PFSK-1 (cell line): ENCODE results near the gene NDRG3.

Source experiments
- FOXP2 ChIP-seq: optimal IDR thresholded peaks from 2 replicates; pipeline ENCODE3; 2011; ENCODE audit warnings: borderline replicate concordance, control low read depth, inconsistent platforms; ENCODE audit not compliant: insufficient read depth; ENCODE audit errors: extremely low read length, extremely low read depth
- POLR2AphosphoS5 ChIP-seq: IDR thresholded peaks from 2 replicates; pipeline ENCODE4 v1.6.1; 2012; ENCODE audit warnings: low read depth, mild to moderate bottlenecking, control low read depth, low read length, moderate library complexity
- SIN3A ChIP-seq: IDR thresholded peaks from 2 replicates; pipeline ENCODE4 v1.6.1; 2012; ENCODE audit warnings: mild to moderate bottlenecking, low read length, moderate library complexity, borderline replicate concordance; ENCODE audit not compliant: insufficient read depth
- TAF1 ChIP-seq: IDR thresholded peaks from 2 replicates; pipeline ENCODE4 v1.6.1; 2012; ENCODE audit warnings: low read length, control low read depth, borderline replicate concordance; ENCODE audit not compliant: insufficient read depth
- TF ChIP-seq, protein P1 (sequence below), 2 experiments: IDR thresholded peaks; 2 replicates each; pipeline versions ENCODE4 v1.6.1 to v1.8.0; 2011 to 2012; ENCODE audit warnings: low read depth in 2 of 2, low read length in 2 of 2, control low read depth in 1 of 2, inconsistent platforms in 1 of 2, mild to moderate bottlenecking in 1 of 2, moderate library complexity in 1 of 2; ENCODE audit not compliant: insufficient read depth in 1 of 2

The NDRG3 gene

DNA sequence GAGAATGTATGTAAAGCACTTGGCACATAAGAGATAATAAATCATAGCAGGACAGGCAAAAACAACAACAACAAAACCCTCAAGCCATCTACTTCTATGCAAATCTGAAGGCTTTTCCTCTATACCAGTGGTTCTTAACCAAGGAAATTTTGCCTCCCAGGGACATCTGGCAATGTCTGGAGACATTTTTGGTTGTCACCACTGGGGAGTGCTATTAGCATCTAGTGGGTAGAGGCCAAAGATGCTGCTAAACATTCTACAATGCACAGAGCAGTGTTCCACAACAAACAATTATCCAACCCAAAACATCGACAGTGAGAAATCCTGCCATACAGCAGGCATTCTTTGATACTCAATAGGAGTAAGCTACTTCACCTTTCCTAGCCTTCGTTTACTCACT lies 28.2 kb downstream of the NDRG3 start:
- TF ChIP-seq TAF1 (no peak), POLR2AphosphoS5 (no peak), SIN3A (no peak), FOXP2 (no peak)
- TF ChIP-seq, protein P1, sequence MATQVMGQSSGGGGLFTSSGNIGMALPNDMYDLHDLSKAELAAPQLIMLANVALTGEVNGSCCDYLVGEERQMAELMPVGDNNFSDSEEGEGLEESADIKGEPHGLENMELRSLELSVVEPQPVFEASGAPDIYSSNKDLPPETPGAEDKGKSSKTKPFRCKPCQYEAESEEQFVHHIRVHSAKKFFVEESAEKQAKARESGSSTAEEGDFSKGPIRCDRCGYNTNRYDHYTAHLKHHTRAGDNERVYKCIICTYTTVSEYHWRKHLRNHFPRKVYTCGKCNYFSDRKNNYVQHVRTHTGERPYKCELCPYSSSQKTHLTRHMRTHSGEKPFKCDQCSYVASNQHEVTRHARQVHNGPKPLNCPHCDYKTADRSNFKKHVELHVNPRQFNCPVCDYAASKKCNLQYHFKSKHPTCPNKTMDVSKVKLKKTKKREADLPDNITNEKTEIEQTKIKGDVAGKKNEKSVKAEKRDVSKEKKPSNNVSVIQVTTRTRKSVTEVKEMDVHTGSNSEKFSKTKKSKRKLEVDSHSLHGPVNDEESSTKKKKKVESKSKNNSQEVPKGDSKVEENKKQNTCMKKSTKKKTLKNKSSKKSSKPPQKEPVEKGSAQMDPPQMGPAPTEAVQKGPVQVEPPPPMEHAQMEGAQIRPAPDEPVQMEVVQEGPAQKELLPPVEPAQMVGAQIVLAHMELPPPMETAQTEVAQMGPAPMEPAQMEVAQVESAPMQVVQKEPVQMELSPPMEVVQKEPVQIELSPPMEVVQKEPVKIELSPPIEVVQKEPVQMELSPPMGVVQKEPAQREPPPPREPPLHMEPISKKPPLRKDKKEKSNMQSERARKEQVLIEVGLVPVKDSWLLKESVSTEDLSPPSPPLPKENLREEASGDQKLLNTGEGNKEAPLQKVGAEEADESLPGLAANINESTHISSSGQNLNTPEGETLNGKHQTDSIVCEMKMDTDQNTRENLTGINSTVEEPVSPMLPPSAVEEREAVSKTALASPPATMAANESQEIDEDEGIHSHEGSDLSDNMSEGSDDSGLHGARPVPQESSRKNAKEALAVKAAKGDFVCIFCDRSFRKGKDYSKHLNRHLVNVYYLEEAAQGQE (IDR thresholded peaks at IDR 0.05; ENCODE audit: insufficient read depth in 1 of 2, low read depth in 2 of 2, low read length in 2 of 2), result no peak

DNA sequence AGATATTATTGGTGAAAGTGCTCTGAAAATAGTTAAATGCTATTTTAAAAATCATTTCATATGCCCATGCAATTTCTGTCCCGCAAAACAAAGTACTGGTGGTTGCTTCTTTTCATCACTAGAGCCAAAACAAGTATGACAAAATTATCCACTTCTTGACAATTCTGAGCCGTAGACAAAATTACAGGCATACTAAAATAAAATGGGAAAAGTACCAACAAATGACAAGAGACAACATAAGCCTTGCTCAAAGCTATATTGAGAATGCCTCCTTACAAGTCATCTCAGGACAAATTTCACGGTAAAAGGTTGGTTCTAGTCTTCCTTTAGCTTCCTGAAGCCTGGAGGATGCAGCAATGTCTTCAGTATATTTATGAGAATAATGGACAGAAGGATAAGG lies 28.9 kb downstream of the NDRG3 start:
- TF ChIP-seq TAF1 (no peak), POLR2AphosphoS5 (no peak), FOXP2 (no peak), SIN3A (no peak)
- TF ChIP-seq, protein P1 (IDR thresholded peaks at IDR 0.05; ENCODE audit: insufficient read depth in 1 of 2, low read depth in 2 of 2, low read length in 2 of 2), result no peak

DNA sequence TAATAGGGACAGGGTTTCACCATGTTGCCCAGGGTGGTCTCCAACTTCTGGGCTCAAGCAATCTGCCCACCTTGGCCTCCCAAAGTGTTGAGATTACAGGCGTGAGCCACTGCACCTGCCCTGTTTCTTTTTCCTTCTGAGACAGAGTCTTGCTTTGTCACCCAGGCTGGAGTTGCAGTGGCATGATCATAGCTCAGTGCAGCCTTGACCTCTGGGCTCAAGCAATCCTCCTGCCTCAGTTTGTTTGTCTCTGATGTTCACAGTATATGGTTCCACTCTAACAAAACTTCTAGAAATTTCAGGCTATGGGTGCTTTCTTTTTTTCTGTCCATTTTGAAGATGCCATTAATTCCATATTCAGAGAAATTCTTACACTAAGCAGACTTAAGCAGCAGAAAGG lies 33.1 kb downstream of the NDRG3 start:
- TF ChIP-seq FOXP2 (no peak), POLR2AphosphoS5 (no peak)
- TF ChIP-seq, protein P1 (IDR thresholded peaks at IDR 0.05; ENCODE audit: insufficient read depth in 1 of 2, low read depth in 2 of 2, low read length in 2 of 2), result no peak

GRCh38 chr20:36709126-36709525 lies 36.8 kb downstream of the NDRG3 start:
- TF ChIP-seq FOXP2 (no peak), SIN3A (no peak), POLR2AphosphoS5 (no peak), TAF1 (no peak)
- TF ChIP-seq, protein P1 (IDR thresholded peaks at IDR 0.05; ENCODE audit: insufficient read depth in 1 of 2, low read depth in 2 of 2, low read length in 2 of 2), result no peak

DNA sequence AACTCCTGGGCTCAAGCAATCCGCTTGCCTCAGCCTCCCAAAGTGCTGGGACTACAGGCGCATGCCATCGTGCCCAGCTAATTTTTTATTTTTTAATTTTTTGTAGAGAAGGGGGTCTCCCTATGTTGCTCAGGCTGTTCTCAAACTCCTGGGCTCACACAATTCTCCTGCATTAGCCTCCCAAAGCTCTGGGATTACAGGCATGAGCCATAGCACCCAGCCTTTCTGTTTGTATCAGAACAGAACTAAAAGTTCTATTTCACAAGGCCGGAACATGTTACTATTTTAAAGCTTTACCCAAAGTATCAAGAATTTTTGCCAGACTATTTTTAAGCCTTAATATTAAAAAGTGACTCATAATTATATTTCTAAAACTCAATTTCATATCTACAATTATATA lies 42.4 kb downstream of the NDRG3 start:
- no peak for TF ChIP-seq POLR2AphosphoS5
- TF ChIP-seq TAF1, result no peak
- TF ChIP-seq SIN3A, result no peak
- TF ChIP-seq, protein P1 (IDR thresholded peaks at IDR 0.05; ENCODE audit: insufficient read depth in 1 of 2, low read depth in 2 of 2, low read length in 2 of 2), result no peak
